22Rv1 (cell line): ENCODE measurements around the gene PTPRM.

Experiments
- CTCF ChIP-seq: fragments of 450-650 bp; IDR thresholded peaks from 2 replicates; pipeline ENCODE4 v1.5.1; 2017; ENCODE audit warnings: mild to moderate bottlenecking
- ZFX ChIP-seq: fragments of 450-650 bp; IDR thresholded peaks from 2 replicates; pipeline ENCODE4 v1.6.1; 2017; ENCODE audit warnings: antibody characterized with exemption, borderline replicate concordance

GRCh38 chr18:8411492-8411891 lies 844.4 kb downstream of the PTPRM start:
- no peak for TF ChIP-seq CTCF
- TF ChIP-seq ZFX: no peak
